Left colon (tissue), 2 donors: ENCODE data around the gene GPRC5B. TPM values are rescaled to one million over a fixed set of nuclear protein-coding genes. Genes with fewer than 3 reads are reported as not detected.
A peak's percentile ranks its signal among the peaks of the same experiment; 100 is the strongest.

Source experiments
- ATAC-seq: fragments of 200-7000 bp; cut with Tn5 transposase; one replicate; pipeline ENCODE4 v1.9.1; 2020; ENCODE audit warnings: mild to moderate bottlenecking, moderate library complexity
- DNase-seq, 2 donors: peaks; one replicate each; pipeline ENCODE4 v3.0.0-alpha.2; 2020
- intact Hi-C, 2 donors: fragments of 100-400 bp; cut with DNase I in 1 of 2; cut with micrococcal nuclease in 1 of 2; formaldehyde crosslinking; loops; one replicate each; pipeline versions ENCODE4 v1.11.2 to v1.14.0; 2022; cut with DNase I, micrococcal nuclease
- long read RNA-seq: library from polyadenylated mRNA; unstranded; transcript quantifications from one replicate; pipeline ENCODE4 v2.0.0, GENCODE V29; 2021
- total RNA-seq, 2 donors: library from RNA; stranded (reverse); fragmentation: NEBNext Ultra II Directional; extraction: Animal tissue kit (Norgen Biotek cat#: 25700); gene quantifications; one replicate each; pipeline ENCODE4 v1.2.1, GENCODE V29; 2021
- donor health status: DM: no; HTN: no; CAD: no.
- donor health status: DM: yes; HTN: yes; CAD: no.

Gene GPRC5B
- 1 to 10 TPM; 5.0 to 7.6 TPM for total RNA-seq
- long read RNA-seq, full-length matches to known transcripts: 8 of 12 reads
- long read RNA-seq, partial matches to known transcripts: 3 of 12 reads
- long read RNA-seq, other reads (novel, unspliced or antisense): 1 of 12 reads

DNA sequence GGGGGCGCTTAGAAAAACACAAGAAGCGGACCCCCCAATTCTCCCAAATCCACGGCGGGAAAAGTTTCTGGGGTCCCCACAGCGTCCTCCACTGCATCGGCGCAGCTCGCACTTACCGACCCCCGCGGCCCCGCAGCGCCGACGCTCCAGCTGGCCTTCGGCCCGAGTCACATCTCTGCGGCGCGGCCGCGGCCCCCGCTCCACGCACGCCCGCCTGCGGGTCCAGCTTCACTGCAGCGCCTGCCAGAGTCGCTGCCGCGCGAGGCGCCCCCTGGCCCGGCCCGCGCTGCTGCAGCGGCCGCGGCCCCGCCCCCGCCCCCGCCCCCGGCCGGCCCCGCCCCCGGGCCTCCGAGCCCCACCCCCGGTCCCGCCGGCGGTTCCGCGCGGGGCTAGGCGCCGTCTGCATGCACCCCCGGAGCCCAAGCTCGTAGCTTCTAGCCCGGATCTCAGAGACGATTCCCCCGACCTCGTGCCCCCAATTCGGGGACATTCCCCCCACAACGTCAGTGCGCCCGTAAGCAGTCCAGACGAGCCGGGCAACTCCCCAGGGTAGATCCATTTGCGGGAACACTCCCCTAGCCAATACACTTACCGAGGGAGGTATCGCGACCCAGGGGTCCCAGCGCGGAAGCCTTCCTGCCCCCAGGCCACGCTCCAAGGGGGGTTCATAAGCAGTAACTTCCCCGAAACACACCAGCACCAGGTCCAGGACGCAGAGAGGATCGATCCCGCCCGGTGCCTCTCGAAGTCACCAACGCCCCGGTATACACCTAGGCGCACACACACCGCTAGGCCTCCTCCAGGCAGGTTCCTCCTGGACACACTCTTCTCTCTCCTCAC lies at the start of gene GPRC5B:
GPRC5B (minus strand) TSS at position 238 of the 840 bp plus-strand sequence. CDS start 12,003 bp downstream, outside the sequence.
- intact Hi-C loops: loop anchor here (5.0 to 10.0 kb wide), 3 partner anchors 160 to 283 kb away; no protein-coding TSS in a partner anchor
- DNase-seq (peak in 1 of 2 donors; percentile 45), ATAC-seq (peak; percentile 75)

GRCh38 chr16:19933740-19934139 lies 49.1 kb upstream of the GPRC5B start:
- no peak for DNase-seq
- ATAC-seq: no peak
- intact Hi-C loops: no loop called here

DNA sequence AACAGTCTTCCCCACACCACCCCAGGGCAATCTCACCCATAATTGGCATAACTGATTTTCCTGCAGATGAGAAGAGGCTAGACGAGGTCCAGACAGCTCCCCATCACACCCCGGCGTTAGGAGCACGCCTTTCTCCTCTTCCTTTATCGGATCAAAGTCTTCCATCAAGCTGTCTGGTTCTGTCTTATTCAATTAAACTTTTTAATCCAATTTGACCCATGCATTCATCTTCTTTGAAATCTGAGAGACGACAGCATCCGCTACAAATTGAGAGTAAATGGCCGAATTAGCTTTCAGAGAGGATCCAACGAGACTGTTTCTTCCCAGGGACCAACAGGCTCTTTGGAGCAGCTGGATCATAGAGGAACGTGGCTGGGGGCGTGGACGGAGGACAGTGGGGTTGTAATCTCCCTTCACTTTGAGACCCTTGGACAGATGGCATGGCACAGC lies 44.4 kb upstream of the GPRC5B start:
- intact Hi-C loops: no loop called here
- DNase-seq: no peak
- no peak for ATAC-seq

- no peak for ATAC-seq
- intact Hi-C loops: no loop called here
- no peak for DNase-seq
Observed at GRCh38 chr16:19928432-19928831, 43.8 kb upstream of the GPRC5B start.

DNA sequence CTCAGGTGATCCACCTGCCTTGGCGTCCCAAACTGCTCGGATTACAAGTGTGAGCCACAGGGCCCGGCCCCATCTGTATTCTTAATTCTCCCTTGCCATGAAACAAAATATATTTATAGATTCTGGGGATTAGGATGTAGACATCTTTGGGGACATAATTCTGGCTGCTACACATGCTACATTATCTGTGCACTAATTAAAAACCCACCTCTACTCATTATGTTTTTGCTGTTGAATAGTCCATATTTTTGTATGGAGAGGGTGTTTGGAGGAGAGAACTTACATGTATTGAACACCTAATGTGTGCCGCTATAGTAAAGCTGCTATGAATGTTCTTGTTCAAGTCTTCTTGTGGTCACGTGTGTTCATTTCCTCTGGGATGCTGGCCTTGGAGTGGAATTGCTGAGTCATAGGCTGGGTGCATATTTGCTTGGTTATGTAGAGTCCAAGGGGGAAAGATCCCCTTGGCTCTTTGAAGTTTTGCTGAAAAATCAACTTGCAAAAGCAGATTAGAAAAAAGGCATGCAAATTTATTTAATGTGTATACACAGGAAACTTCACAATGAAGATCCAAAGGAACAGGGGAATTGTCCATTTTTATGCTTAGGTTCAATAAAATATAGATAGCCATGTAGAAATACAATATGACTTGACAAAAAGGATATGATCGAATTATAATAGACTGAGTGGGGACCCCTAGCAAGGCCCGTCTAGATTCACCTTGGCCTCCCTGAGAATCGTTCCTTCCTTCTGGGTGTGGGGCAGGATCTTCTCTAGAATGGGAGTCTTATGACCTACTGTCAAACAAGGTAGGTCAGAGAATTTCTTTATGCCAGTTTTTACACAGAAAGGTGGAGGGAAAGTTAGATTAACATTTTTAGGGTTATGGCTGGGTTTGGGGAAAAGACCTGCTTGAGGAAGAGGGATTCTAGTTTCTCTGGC lies 42.1 kb upstream of the GPRC5B start:
- intact Hi-C loops: no loop called here
- no peak for DNase-seq

DNA sequence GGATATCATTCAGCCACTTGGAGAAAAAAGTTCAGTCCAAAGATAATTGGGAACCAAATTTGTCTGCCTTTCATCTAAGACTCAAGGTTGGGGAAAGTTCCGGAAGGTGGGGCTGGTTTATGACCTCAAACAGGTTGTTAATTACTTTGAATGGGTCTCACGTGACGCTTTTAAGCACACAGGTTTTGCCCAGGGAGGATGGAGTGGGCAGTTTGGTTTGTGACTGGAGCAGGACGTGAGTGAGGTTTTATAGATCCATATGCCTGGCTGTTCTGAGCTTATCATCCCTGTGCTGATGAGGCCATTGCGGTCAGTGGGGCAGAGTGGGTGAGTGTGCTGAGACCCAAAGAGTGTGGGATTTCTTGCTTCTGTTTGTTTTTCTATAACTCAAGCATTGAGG lies 38.7 kb upstream of the GPRC5B start:
- intact Hi-C loops: no loop called here
- ATAC-seq: peak; percentile 98
- peak; percentile 39 to 45 for DNase-seq

More for the DNA sequence above, 42.1 kb upstream of the GPRC5B start:
- no peak for ATAC-seq

DNA sequence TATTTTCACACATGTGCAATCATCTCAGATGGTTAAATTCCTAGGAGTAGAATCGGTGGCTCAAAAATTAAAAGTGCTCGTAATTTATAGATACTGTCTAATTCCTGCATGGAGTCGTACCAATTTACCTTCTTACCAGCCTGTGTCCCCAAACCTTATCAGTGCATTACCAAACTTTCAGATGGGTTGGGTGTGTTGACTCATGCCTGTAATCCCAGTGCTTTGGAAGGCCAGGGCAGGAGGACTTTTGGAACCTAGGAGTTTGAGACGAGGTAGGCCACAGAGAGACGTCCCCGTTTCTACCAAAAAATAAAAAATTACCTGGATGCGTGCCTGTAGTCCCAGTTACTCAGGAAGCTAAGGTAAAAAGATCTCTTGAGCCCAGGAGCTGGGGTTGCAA lies 34.5 kb upstream of the GPRC5B start:
- DNase-seq (no peak), ATAC-seq (no peak)
- intact Hi-C loops: loop anchor here in 1 of 2 donors (10.0 kb wide), 1 partner anchor 56 kb away; no protein-coding TSS in a partner anchor

DNA sequence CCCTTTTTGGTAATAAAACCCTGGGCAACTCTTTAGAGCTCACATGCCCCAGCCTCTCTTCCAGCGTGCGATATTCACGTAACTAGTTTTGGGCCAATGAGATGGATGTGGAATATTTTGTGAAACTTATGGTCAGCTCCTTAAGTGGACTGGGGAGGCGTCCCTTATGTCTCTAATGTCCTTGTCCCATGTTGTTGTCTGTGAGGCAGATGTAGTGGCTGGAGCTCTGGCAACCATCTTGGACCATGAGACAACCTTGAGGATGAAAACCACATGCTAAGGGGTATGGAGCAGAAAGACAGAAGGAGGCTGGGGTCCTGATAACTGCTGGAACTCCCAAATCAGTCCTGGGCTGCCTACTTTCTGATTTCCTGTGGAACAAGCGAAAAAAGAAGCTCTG lies 31.4 kb upstream of the GPRC5B start:
- intact Hi-C loops: loop anchor here in 1 of 2 donors (10.0 kb wide), 1 partner anchor 59 kb away; no protein-coding TSS in a partner anchor
- no peak for DNase-seq
- no peak for ATAC-seq

GRCh38 chr16:19914877-19915276 lies 30.2 kb upstream of the GPRC5B start:
- ATAC-seq: no peak
- intact Hi-C loops: loop anchor here in 1 of 2 donors (10.0 kb wide), 1 partner anchor 60 kb away; no protein-coding TSS in a partner anchor

DNA sequence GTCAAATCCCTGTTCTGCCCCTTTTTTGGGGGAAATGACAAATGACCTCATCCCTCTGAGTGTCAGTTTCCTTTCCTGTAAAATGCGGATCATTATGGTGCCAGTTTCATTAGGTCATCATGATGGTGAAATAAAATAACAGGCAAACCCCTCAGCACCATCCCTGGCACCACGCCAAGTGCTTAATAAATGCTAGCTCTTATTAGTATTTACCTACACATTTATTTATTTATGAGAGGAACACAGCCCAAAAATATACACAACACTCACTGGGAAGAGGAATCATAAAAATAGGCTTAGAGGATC lies 28.6 kb upstream of the GPRC5B start:
- DNase-seq (no peak), ATAC-seq (no peak)
- intact Hi-C loops: loop anchor here in 1 of 2 donors (10.0 kb wide), 1 partner anchor 62 kb away; no protein-coding TSS in a partner anchor

More at GRCh38 chr16:19914877-19915276, 30.2 kb upstream of the GPRC5B start:
- DNase-seq: no peak

DNA sequence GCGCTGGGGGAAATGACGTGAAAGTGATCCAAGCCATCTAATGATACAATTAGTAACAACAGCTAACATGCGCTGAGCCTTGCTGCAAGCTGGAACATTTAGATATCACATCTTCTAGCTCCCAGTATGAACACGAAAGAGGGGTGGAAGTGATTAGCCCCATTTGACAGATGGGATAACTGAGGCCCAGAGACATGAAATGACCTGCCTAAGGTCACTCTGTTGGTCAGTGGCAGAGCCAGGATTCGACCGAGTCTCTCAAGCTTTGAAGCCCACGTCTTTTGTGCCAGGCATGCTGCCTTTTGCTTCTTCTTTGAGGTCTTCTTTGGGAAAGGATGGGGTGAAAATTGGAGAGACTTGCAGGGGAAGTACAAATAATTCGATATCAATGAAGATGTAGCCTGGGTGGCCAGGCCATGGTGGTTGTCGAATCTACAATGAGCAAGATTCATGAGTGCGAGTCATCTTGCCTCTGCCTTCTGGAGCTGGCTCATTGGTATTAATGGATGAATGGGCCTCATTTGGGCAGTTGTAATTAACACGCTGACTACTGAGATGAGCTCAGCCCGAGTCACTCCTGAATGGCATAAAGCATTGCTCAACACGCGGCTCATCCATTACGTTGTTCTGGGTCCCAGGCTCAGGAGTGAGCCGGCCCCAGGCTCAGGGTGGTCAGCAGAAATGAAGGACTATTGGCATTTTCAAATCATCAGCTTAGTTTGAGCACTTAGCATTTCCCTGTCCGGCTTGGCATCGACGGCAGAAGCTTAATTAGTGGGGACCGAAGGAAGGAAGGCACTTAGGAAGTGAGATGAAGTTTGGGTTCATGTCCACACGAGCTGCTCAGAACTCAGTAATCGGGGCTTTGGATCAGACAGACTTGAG lies 28.0 kb upstream of the GPRC5B start:
- intact Hi-C loops: loop anchor here in 1 of 2 donors (10.0 kb wide), 1 partner anchor 62 kb away; no protein-coding TSS in a partner anchor
- no peak for ATAC-seq

DNA sequence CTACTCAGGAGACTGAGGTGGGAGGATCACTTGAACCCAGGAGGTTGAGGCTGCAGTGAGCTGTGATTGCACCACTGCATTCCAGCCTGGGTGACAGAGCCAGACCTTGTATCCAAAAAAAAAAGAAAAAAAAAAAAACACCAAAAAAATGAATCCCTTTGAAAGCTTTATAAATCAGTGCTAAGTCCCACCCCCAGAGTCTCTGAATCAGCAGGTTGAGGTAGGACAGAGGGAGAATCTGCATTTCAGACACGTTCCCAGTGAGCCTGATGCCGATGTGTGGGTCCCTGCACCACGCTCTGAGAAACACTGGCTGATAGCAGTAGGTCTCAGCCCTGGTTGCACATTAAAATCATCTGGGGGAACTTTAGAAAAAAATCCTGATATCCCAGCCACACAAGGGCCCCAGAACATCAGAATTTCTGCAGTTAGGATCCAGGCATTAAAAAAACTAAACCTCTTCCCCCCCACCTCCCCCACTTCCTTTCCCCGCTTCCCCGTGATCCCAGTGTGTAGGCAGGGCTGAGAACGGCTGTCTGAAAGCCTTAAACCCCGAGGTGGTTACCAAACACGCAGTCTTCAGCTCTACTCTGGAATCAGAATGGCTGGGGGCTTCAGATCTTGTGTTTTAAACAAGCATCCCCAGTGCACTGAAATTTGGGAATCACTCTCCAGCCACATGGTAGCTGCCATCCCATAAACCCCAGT lies 27.3 kb upstream of the GPRC5B start:
- ATAC-seq: no peak
- intact Hi-C loops: loop anchor here in 1 of 2 donors (10.0 kb wide), 1 partner anchor 63 kb away; no protein-coding TSS in a partner anchor

More for the DNA sequence above, 28.0 kb upstream of the GPRC5B start:
- DNase-seq: no peak

GRCh38 chr16:19911204-19911603 lies 26.6 kb upstream of the GPRC5B start:
- intact Hi-C loops: loop anchor here in 1 of 2 donors (10.0 kb wide), 1 partner anchor 64 kb away; no protein-coding TSS in a partner anchor
- no peak for ATAC-seq
- no peak for DNase-seq

More for the DNA sequence above, 27.3 kb upstream of the GPRC5B start:
- no peak for DNase-seq

GRCh38 chr16:19909750-19910322 lies 25.2 kb upstream of the GPRC5B start:
- no peak for ATAC-seq
- intact Hi-C loops: loop anchor here (5.0 to 10.0 kb wide), 4 partner anchors 65 to 477 kb away; no protein-coding TSS in a partner anchor

DNA sequence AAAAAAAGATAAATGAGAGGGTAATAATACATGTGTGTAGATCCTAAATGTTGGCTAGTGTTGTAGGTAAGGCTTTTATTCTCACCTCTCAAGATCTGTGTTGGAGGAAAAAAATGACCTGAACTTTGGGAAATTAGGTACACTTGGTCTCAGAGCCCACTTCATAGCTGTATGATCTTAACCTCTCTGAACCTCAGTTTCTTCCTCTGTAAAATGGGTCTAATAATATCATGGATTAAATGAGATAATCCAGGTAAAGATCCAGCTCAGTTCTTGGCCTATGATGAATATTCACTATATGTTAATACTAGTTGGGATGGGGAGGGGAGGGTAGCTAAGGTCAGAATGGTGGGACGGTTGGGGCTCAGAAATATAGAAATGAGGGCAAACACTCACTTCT lies 24.3 kb upstream of the GPRC5B start:
- intact Hi-C loops: loop anchor here (5.0 to 10.0 kb wide), 3 partner anchors 393 to 478 kb away; no protein-coding TSS in a partner anchor
- DNase-seq (no peak), ATAC-seq (no peak)

More at GRCh38 chr16:19909750-19910322, 25.2 kb upstream of the GPRC5B start:
- DNase-seq: no peak

- ATAC-seq (peak; percentile 88), DNase-seq (peak in 1 of 2 donors; percentile 49)
- intact Hi-C loops: loop anchor here (5.0 to 10.0 kb wide), 3 partner anchors 395 to 480 kb away; no protein-coding TSS in a partner anchor
Observed at GRCh38 chr16:19907161-19907992, 22.7 kb upstream of the GPRC5B start.
